ENCODE results near the gene SHANK3.

DNA sequence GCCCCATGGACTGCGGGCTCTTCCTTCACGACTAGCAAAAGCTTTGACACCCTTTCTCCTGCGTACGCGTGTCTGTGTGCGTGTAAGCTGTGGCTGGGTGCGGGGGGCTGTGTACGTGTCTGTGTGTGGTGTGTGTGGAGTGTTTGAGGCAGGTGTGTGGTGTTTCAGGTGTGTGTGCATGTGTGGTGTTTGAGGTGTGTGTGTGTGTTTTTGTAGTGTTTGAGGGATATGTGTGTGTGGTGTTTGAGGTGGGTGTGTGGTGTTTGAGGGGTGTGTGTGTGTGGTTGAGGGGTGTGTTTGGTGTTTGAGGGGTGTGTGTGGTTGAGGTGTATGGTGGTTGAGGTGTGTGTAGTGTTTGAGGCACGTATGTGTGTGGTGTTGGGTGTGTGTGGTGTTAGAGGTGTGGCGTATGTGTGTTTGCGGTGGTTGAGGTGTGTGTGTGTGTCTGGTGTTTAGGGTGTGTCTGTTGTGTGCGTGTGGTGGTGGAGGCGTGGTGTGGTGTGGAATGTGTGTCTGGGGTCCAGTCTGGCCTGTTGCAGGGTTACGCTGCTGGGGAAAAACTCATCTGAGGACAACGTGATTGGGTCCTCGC is 44.0 kb upstream of the SHANK3 start:
- no peak for TF ChIP-seq CTCF (IDR thresholded peaks at IDR 0.05; ENCODE audit: low read depth, low read length, missing input control)
- TF ChIP-seq, protein P1, sequence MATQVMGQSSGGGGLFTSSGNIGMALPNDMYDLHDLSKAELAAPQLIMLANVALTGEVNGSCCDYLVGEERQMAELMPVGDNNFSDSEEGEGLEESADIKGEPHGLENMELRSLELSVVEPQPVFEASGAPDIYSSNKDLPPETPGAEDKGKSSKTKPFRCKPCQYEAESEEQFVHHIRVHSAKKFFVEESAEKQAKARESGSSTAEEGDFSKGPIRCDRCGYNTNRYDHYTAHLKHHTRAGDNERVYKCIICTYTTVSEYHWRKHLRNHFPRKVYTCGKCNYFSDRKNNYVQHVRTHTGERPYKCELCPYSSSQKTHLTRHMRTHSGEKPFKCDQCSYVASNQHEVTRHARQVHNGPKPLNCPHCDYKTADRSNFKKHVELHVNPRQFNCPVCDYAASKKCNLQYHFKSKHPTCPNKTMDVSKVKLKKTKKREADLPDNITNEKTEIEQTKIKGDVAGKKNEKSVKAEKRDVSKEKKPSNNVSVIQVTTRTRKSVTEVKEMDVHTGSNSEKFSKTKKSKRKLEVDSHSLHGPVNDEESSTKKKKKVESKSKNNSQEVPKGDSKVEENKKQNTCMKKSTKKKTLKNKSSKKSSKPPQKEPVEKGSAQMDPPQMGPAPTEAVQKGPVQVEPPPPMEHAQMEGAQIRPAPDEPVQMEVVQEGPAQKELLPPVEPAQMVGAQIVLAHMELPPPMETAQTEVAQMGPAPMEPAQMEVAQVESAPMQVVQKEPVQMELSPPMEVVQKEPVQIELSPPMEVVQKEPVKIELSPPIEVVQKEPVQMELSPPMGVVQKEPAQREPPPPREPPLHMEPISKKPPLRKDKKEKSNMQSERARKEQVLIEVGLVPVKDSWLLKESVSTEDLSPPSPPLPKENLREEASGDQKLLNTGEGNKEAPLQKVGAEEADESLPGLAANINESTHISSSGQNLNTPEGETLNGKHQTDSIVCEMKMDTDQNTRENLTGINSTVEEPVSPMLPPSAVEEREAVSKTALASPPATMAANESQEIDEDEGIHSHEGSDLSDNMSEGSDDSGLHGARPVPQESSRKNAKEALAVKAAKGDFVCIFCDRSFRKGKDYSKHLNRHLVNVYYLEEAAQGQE (IDR thresholded peaks at IDR 0.05): no peak
- no peak for TF ChIP-seq GABPA (IDR thresholded peaks at IDR 0.05 in 1 of 2, conservative IDR thresholded peaks at IDR 0.05 in 1 of 2)
- TF ChIP-seq RAD21 (IDR thresholded peaks at IDR 0.05): no peak
- TF ChIP-seq JUND (IDR thresholded peaks at IDR 0.05): no peak
- TF ChIP-seq, protein P2, sequence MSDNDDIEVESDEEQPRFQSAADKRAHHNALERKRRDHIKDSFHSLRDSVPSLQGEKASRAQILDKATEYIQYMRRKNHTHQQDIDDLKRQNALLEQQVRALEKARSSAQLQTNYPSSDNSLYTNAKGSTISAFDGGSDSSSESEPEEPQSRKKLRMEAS (IDR thresholded peaks at IDR 0.05): no peak
- no peak for TF ChIP-seq FOXA1 (IDR thresholded peaks at IDR 0.05)

All from liver (tissue), 3 donors.